Measurements from ENCODE around the gene ULBP2. TPM values are rescaled to one million over a fixed set of nuclear protein-coding genes. Genes with fewer than 3 reads are reported as not detected.

Gene ULBP2
- total RNA-seq, 2 donors from 2014 or later: 0.32 to 0.40 TPM

DNA sequence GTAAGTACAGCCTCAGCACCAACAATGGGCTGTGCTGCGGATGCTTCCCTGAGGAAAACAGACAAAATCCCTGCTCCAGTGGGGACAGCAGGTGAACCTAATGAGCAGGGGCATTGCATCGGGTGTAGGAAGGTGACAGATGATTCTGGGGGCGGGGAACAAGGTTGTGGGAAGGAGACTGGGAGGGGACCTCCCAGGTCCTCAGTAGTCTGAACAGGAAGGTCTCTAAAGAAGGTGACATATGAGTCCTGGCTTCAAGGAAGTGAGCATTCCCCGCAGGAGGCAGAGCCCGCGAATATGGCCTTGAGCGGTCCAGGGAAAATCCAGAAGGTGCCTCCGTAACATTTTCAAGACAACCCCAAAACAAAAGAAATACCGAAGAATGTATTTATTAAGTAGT, 41.3 kb downstream of the ULBP2 start:
- intact Hi-C loops (cut with DNase I): no loop called here
- WGBS: 22% methylated on average over 9 of the region's 9 CpGs
- Histone ChIP-seq H3K9me3 (no peaks in the 10 kb centered on the region), H3K4me1 (replicated peaks) (no peaks in the 10 kb centered on the region), H3K27ac (no peak overlapping the region), H3K36me3 (no peaks in the 10 kb centered on the region), H3K4me3 (no peak overlapping the region), H3K27me3 (replicated peaks; ENCODE audit: insufficient read depth) (peaks cover 29% of the 10 kb centered on the region)
- TF ChIP-seq, protein P1, sequence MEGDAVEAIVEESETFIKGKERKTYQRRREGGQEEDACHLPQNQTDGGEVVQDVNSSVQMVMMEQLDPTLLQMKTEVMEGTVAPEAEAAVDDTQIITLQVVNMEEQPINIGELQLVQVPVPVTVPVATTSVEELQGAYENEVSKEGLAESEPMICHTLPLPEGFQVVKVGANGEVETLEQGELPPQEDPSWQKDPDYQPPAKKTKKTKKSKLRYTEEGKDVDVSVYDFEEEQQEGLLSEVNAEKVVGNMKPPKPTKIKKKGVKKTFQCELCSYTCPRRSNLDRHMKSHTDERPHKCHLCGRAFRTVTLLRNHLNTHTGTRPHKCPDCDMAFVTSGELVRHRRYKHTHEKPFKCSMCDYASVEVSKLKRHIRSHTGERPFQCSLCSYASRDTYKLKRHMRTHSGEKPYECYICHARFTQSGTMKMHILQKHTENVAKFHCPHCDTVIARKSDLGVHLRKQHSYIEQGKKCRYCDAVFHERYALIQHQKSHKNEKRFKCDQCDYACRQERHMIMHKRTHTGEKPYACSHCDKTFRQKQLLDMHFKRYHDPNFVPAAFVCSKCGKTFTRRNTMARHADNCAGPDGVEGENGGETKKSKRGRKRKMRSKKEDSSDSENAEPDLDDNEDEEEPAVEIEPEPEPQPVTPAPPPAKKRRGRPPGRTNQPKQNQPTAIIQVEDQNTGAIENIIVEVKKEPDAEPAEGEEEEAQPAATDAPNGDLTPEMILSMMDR (IDR thresholded peaks at IDR 0.05): no peak
- TF ChIP-seq POLR2A (IDR thresholded peaks at IDR 0.05): no peak
- TF ChIP-seq POLR2AphosphoS5 (IDR thresholded peaks at IDR 0.05): no peak
- DNase-seq (ENCODE audit: low spot score): no peak

DNA sequence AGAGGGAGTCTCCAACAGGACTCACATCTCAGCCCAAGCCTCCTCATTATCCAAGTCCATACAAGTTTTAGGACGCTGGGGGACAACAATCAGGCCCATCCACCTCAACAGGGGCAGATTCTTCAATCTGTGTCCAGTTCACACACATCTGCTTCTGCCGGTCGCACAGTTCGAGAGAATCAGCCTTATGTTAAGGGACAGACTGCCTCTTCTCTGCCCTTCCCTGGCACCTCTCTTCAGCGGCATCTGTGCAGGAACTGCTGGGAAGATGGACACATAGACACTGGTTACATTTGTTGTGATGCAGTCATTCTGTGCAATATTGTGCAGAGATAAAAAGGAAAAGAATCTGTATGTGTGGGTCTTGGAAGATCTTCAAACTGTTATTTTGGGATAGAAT, 43.0 kb downstream of the ULBP2 start:
- no peak overlapping the region for H3K27ac ChIP-seq
- TF ChIP-seq POLR2AphosphoS5 (IDR thresholded peaks at IDR 0.05) (no peak), POLR2A (IDR thresholded peaks at IDR 0.05) (no peak)
- TF ChIP-seq, protein P1 (IDR thresholded peaks at IDR 0.05): no peak
- no peaks in the 10 kb centered on the region for H3K36me3 ChIP-seq
- no peaks in the 10 kb centered on the region for H3K4me1 ChIP-seq (replicated peaks)
- H3K4me3 ChIP-seq: no peak overlapping the region
- DNase-seq (ENCODE audit: low spot score): no peak
- no peaks in the 10 kb centered on the region for H3K9me3 ChIP-seq
- intact Hi-C loops (cut with DNase I): no loop called here
- peaks cover 44% of the 10 kb centered on the region for H3K27me3 ChIP-seq (replicated peaks; ENCODE audit: insufficient read depth)
- 49% methylated on average over 5 of the region's 5 CpGs for WGBS

DNA sequence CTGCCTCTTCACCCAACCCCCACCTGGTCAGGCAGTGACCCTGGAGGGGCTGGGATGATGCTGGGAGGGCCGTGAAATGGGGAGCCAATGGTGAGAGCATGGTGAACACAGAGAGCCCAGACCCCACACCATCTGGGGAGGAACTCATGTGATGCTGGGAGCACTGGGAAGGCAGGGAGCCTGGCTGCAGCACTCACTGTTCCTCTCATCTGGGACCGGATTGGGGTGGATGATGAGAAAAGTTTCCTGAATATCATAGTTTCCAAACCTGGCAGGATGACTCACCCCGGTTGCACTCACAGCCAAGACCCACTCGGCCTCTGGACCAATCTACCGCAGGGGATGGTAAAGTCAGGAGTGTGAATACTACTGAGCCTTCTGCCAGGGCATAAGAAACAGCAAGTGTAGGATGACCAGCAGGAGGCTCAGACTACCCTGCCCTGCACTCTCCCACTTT, 43.7 kb downstream of the ULBP2 start:
- TF ChIP-seq POLR2A (IDR thresholded peaks at IDR 0.05) (no peak), POLR2AphosphoS5 (IDR thresholded peaks at IDR 0.05) (no peak)
- TF ChIP-seq, protein P1 (IDR thresholded peaks at IDR 0.05): no peak
- H3K4me1 ChIP-seq (replicated peaks): peaks cover 5% of the 10 kb centered on the region
- no peak overlapping the region for H3K4me3 ChIP-seq
- no peak overlapping the region for H3K27ac ChIP-seq
- 29% methylated on average over 5 of the region's 5 CpGs for WGBS
- intact Hi-C loops (cut with DNase I): no loop called here
- H3K9me3 ChIP-seq: no peaks in the 10 kb centered on the region
- DNase-seq (ENCODE audit: low spot score): no peak
- H3K36me3 ChIP-seq: no peaks in the 10 kb centered on the region
- peaks cover 50% of the 10 kb centered on the region for H3K27me3 ChIP-seq (replicated peaks; ENCODE audit: insufficient read depth)

GRCh38 chr6:149987602-149988107, 45.8 kb downstream of the ULBP2 start:
- H3K9me3 ChIP-seq: no peaks in the 10 kb centered on the region
- no peak overlapping the region for H3K4me3 ChIP-seq
- H3K4me1 ChIP-seq (replicated peaks): peaks cover 10% of the 10 kb centered on the region
- no peak overlapping the region for H3K27ac ChIP-seq
- intact Hi-C loops (cut with DNase I): no loop called here
- H3K36me3 ChIP-seq: no peaks in the 10 kb centered on the region
- DNase-seq (ENCODE audit: low spot score): no peak
- 31% methylated on average over 2 of the region's 2 CpGs for WGBS
- no peak for TF ChIP-seq POLR2AphosphoS5 (IDR thresholded peaks at IDR 0.05)
- TF ChIP-seq, protein P1 (IDR thresholded peaks at IDR 0.05): no peak
- peaks cover 52% of the 10 kb centered on the region for H3K27me3 ChIP-seq (replicated peaks; ENCODE audit: insufficient read depth)

- Histone ChIP-seq H3K9me3 (no peaks in the 10 kb centered on the region), H3K36me3 (no peaks in the 10 kb centered on the region), H3K4me1 (replicated peaks) (peaks cover 10% of the 10 kb centered on the region), H3K27me3 (replicated peaks; ENCODE audit: insufficient read depth) (peaks cover 48% of the 10 kb centered on the region), H3K4me3 (no peak overlapping the region), H3K27ac (no peak overlapping the region)
- intact Hi-C loops (cut with DNase I): no loop called here
- 8% methylated on average over 17 of the region's 17 CpGs for WGBS
- no peak for TF ChIP-seq POLR2AphosphoS5 (IDR thresholded peaks at IDR 0.05)
- TF ChIP-seq POLR2A (IDR thresholded peaks at IDR 0.05): no peak
- TF ChIP-seq, protein P1 (IDR thresholded peaks at IDR 0.05): no peak
- no peak for DNase-seq (ENCODE audit: low spot score)
These were observed 46.9 kb downstream of the ULBP2 start for GRCh38 chr6:149988550-149989346.
